NCI-H510A treated with DMSO at 0.1 percent for 48 hours (cell line): ENCODE measurements around the gene ZNF407.
"Not testable (repeated sequence)": the region's sequence is repeated elsewhere in the genome, so short reads cannot be mapped to it uniquely, and the experiment has no call there.

Experiments
- DNase-seq: peaks from one replicate; lab custom pipeline; 2025; lab: John Stamatoyannopoulos, UW

Gene ZNF407

DNA sequence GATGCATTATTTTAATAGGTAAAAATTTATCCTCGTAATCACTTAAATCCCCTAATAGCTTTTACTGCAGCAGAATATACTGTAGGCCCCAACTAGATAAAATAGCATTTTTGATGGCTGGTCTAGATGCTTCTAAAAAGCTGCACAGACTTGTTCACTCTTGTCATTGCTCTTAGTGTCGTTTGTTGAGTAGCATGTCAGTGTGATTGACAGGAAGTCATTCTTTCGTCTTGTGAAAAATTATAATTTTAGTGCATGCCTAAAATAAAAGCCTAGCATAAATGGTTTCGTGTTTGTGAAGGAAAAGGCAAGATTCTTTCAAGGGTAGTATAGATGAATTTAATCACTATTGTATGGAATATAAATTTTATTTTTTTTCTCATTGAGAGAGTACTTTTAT, 336.3 kb downstream of the ZNF407 start:
- DNase-seq: no peak

DNA sequence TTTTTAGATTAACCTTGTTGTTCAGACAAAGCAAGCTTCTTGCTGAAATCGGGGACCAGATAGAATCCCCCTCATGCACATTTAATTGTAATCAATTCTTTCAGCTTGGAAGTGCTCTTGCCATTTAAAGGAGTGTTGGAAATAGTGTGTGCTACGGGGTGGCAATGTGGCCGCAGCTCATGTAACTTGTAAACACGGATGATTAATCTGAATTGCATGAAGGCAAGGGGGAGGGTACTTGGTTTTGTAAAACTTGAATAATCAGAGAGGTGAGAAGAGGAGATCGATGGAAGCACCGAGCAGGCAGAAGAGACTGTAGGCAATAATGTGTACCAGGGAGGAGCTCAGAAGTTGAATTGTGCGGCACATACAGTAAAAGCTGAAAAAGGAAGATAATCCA, 337.8 kb downstream of the ZNF407 start:
- peak; percentile 59 for DNase-seq

DNA sequence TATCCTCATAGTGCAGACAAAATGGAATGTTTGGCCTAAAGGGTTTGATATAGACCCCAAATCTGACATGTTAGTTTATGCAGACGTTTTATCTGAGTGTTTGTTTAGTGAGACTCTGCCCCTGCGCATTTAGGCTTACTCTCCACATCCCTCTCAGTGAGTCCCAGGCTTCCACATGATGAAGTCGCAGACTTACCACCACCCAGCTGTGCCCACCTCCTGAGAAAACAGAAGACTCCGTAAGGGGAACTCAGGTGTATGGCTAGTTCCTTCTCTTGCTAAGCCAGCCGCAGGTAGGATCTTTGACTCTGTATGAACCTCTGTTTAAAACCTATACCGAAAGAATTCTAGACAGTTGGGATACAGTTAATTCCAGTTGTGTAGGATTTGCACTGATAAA, 338.7 kb downstream of the ZNF407 start:
- DNase-seq: no peak

DNA sequence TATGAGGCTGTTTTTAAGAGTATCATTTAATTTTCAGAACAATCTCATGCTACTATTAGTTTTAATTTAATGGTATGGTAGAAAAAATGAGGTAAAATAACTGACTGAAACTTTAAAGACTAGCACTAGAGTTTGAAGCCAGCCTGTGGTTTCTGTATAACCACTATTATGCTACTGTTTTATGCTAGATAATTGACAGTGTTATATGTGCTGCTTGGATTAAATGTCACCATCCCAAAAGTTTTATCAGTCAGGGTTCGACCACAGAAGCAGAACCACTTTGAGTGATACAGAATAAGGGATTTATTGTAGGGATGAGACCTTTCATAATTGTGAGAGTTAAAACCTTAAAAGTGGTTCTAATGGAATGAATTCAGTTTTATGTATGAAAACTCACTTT, 339.6 kb downstream of the ZNF407 start:
- no peak for DNase-seq

DNA sequence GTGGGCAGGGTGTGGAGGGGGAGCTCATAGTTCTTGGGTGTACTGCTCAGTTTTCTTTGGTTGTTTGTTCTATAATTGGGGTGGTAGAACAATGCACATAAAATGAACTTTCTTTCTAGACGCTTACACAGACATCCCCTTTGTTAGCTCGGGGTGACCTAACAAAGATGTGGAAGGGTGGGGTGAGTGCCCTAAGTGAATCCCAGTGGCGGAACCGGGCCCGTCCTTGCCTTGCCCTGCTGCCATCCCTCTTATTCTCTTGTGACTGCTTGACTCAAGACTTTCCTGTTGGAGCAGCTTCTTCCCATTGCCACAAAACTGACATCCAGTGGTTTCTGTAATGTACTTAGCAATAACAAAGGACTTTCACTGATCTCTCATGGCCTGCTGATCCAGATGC, 343.2 kb downstream of the ZNF407 start:
- DNase-seq: no peak

DNA sequence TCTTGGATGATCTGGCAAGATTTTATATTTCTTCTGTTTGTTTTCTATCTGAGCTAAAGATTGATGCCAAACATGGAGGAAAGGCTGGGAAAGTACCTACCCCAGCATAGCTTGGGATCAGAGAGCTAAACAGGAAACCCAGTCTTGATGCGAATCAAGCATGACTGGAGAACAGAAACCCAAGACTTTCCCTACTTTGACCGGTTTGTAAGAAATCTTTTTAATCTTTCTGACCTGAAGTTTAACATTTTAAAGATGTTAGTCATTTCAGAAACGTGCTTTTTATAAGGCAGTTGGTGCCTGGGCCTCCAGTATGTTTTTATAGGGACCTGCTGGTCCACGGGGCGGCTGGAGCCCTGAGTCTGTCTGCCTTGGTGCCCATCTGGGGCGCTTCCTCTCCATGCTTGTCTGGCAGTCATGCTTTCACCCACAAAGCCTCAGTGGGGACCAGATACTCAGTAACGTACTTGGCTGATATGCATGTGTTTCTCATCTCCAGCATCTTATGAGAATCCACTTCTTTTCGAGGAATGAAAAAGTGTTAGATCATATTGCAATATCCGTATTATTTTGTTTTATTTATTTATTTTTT, 344.7 kb downstream of the ZNF407 start:
- no peak for DNase-seq

DNA sequence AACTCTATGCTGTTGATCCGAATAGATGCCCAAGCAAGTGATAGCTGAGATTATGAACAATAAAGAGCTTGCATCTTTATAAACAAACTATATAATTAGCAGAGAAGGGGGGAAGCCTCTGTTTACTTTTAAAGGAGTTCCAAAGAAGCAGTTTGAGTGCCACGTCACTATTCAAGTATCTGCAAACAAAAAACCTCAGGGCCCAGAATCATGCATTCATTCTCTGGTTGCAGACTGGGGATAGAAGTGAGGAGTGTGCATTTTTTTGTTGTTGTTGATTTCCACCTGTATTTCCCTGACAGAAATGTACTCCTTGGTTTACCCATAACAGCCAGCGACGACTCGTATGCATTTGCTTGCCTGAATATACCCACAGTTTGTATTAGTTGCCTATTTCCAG, 347.0 kb downstream of the ZNF407 start:
- DNase-seq: peak; percentile 95

DNA sequence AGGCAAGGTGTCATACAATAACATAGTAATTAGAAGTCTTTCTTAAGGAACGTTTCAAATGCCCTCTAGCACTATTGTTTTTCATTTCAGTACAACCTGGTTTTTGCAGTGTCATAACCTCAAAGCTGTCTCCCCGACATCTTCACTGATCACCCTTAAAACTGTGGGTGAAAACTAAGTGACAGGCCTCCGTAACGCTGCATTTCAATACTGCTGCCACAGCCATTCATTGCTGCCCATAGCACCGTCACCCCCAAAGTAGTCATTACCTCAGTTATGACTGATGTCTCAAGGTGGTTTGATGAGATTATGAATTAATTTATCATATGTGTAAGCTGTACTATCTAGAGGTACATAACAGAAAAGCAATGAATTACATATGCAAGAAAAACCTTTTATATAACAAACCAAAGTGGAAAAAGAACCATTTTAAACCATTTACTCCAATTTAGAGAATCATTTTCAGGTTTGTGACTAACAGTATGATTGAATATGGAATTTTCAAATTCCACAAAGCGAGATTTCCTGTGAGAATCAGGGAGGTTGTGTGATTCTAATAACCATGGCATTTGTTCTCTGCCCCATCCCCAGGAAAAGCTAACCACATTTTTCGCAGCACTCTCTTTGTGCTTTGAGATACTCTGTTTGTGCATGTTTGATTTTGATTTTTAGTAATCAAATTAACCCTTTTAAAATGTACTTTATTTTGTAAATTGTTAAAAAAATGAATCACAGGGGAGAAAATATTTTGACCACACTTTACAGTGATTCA, 348.3 kb downstream of the ZNF407 start:
- DNase-seq: no peak

DNA sequence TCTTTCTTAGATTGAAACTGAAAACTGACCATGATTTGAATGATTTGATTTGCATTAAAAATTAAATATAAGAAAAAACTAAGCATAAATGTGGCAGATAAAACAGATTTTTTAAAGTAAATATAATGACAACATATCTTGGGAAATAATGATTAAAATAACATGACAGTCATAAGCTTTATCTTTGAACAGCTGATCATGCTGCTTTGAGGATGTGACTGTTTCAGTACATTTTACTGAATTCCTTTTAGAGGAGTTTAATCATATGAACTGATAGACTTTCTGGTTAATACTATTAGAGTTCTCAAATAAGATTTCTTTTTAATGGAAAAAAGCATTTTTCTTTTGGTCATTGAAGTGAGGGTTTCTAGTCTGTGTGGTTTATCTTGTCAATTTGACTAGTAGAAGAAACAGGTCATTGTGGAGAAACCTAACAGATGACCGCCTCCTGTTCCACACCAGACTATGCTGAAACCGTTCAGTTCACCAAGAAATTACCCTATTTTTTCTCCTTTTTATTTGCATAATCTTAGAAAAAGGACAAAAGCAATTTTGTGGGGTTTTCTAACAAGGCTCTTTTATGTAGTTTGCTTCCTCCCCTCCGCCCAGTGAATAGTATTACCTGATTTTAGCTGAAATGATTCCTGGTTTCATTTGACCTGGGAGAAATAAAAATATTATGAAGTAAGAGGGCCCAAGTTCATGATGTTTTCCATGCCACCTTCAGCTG, 349.1 kb downstream of the ZNF407 start:
- DNase-seq: no peak

DNA sequence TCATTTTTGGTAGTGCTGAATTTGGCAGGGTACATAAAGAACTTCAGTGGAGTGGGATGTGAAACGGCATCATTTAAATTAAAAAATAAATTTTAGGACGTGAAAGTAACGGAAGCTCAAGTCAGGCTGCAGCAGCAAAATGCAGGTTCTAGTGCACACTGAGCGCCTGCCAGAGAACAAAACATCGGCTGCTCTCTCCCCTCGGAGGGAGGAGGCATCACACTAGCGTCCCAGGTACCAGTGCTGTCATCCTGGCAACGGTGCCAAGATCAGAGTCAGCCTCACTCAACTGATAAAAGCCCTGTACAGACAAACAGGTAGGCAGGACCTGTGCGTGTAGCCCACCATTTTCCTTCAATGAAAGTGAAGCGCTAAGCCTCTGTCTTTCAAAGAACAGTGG, 349.7 kb downstream of the ZNF407 start:
- DNase-seq: no peak

DNA sequence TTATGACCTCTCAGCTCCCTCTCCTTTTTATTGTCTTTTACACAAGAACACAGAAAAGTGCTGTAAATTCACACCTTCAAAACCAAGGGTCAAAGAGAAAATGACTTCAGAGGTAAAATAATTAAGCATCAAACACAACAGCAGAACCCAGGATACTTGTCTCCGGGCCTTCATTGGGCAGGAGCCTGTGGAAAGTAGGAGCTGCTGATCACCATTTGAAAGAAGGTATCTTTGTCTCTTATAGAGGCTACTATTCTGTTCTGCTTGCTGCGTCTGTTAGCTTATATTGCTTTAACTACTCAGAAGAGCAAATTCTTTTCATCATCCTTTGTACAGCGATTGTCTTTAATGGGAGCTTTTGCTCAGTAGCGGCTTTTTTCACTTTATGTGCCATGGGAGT, 350.2 kb downstream of the ZNF407 start:
- DNase-seq: no peak

DNA sequence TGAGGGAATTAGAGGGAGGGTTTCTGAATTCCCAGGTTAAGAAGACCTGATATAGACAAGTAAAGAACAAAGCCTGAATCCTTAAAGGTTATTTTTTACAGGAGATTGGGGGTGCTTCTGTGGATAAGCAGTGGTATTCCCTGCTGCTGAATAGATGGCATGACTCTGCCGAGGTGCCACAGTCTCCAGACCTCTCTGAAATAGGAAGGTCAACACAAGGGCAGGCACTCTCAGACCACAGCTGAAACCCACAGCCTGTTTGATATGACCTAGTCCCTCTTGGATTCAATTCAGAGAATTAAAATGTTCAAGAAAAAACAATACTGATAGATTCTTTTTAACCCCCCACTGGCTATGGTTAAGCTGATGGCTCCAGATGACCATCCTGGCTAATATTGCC, 351.9 kb downstream of the ZNF407 start:
- no peak for DNase-seq

DNA sequence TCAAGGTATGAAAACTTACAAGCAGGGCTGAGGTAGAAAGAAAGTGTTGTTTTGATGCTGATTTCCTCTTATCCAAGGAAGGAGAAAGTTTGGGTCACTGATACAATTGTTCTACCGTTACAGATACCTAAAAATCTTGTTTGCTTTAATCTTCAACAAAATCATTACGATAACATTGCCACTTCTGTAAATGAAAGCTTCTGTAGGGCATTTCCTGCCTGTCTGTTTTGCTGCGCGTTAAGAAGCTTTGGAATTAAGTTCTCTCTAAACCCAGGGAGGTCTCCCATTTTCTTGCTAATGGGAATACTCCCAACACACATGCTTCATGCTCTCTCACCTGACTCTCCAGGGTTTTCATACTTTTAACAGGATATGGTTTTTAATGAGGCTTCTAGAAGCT, 352.8 kb downstream of the ZNF407 start:
- DNase-seq: peak; percentile 71

DNA sequence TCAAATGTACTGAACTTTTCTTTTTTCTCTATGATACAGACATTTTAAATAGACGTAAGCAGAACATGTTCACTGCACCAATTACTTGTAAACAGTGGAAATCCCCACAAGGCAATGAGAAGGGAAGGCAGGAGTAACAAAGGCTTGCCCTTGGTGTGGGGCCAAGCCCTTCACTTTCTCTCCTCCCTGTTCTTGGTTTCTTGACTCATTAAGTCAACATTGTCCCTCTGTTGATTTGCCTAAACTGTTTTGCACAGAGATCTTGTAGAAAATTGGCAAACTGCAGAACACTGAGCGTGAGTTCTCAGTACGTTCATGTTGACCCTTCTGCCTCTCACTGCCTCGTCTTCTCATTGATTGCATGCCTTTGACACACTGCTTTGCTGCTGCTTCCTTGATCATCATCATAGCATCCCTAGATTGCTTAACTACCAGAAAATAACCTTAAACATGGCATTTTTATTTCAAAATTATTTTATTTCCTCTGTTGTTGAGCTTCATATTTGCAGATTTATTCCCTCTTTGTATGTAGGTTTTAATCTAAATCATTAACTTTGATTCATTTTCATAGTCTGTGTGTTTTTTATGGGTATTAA, 353.6 kb downstream of the ZNF407 start:
- peak; percentile 40 for DNase-seq

DNA sequence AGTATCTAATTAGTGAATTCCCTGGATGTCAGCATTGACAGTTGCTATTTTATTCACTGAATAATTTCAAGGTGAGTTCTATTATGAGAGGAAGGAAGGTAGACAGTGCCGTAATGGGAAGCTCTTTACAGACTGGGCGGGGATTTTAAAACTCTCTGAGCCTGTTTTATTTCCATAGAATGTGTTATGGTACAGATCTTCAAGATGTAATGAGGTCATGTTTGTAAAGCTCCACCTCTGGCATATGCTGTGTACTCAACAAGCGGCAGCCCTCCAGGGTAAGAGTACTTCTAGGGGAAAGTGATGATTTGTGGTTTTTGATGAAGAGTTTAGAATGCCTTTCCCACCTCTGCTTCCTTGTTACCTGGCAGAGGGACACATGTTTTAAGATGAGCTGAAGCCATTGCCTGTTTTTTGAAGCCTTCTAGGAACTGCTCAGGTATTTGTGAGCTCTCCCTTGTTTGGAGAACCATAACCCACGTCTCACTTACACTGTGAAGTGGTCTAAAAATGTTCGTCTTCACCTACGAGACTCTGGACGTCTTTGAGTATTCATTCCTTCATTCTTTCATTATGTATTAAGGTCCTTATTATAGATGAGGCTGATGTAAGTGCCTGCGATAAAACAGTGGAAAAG, 360.0 kb downstream of the ZNF407 start:
- DNase-seq: peak; percentile 98

DNA sequence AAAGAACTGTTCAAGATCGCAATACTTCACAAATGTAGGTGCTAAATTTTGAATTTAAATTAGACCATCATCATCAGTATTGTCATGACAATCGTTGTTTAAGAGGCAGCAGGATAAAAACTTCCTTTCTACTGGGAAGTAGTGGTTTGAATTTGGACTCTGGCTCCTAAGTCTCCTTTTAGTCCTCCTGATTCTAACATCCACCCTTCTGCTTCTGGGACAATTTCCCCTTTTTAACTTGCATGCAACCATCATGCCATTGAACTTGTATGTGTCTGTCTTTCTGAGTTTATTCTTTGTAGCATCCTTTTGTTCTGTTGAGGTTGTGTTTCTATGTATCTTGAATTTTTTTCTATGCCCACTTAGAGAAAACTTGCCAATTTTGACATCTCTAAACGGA, 361.5 kb downstream of the ZNF407 start:
- no peak for DNase-seq

DNA sequence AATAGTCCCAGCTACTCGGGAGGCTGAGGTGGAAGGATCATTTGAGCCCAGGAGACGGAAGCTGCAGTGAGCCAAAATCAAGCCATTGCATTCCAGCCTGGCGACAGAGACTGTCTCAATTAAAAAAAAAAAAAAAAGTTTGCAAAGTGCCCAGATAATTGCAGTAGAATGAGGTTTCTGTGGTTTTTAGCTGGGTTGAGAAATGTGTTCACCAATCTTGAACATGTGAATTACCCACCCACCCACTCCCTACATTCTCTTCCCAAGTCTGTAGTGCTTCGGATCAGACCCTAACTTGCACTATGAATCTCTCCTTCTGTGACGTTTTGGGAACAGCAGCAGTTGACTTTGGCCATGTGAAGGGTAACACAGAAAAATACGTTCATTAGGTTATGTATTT, 363.9 kb downstream of the ZNF407 start:
- DNase-seq: no peak

DNA sequence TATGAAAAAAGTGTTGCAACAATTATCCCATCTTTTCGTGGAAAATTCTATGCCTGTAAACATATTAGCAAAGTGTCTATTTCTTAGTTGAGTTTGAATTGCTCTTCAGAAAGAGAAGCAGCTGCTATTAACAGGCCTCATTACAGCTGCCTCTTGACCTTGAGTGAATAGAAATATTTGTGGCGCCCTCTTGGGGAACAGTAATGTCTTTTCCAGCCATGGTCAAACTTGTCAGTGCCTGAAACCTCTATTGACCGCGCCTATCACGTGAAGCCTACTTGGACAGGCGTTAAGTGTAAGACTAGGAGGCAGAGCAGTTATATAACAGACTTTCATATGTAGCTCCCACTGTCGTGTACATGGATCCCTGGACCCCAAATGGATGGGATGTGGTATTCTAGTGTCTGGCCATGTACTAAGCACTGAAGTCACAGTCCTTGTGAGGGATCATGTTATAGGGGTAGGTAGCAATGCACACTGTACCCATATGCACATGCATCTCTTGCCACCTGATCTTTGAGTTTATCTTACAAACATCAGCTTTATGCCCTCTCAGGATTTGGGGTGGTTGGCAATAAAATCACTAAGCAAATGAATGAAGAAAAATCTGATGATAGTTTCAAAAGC, 366.3 kb downstream of the ZNF407 start:
- DNase-seq: peak; percentile 99

DNA sequence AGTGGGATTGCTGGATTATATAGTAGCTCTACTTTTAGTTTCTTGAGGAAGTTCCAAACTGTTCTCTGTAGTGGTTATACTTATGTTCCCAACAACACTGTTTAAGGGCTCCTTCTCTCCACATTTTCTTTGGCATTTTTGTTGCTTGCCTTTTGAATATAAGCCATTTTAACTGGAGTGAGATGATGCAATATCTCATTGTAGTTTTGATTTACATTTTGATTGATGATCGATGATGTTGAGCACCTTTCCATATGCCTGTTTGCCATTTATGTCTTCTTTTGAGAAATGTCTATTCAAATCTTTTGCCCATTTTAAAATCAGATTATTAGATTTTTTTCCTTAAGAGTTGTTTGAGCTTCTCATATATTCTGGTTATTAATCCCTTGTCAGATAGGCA, 368.0 kb downstream of the ZNF407 start:
- DNase-seq: no peak

DNA sequence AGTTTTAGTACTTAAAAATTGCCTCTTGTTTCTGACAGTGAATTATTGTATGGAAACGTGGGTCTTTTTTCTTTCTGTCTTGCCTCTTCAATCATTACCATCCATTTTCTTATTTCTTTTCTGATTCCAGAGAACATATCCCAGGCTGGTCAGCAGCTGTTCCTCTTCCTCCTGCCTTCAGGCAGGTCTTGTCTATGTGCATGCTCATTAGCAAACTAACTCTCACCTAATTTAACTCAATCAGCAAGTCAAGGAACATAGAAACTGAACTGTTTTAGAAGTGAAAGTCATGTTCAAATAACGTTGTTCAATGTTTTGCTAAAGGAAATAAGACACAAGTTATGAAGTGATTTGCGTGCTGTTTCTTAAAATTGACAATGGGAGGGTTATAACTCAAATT, 369.8 kb downstream of the ZNF407 start:
- no peak for DNase-seq

DNA sequence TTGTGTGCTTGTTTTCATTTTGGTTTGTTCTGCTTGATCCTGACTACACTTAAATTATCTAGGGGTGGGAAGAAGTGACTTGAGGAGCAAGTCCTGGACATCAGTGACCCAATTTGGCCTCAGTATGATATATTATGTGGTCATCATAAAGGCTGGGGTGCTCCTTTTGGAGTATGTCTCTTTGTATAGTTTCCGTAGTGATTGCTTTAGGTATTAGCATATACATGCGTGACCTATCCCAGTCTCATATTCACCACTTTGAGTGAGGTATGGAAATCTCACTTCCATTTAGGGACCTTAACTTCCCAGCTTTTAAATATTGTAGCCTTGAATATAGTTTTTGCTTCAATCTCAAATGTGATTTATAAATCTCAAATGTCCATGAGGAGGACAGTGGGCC, 370.3 kb downstream of the ZNF407 start:
- DNase-seq: no peak

DNA sequence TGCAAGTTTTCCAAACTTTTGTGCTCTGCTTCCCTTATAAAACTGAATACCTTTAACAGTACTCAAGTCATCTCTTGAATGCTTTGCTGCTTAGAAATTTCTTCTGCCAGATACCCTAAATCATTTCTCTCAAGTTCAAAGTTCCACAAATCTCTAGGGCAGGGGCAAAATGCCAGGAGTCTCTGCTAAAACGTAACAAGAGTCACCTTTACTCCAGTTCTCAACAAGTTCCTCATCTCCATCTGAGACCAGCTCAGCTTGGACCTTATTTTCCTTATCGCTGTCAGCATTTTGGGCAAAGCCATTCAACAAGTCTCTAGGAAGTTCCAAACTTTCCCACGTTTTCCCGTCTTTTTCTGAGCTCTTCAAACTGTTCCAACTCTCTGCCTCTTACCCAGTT, 373.7 kb downstream of the ZNF407 start:
- DNase-seq: not testable (repeated sequence)
